GM21737 (cell line): Measurements from ENCODE around the gene MRPL44.

ENCODE experiments used
- ATAC-seq: cut with Tn5 transposase; IDR thresholded peaks from one replicate; pipeline ENCODE4 v1.9.1; 2021; ENCODE audit warnings: mild to moderate bottlenecking, moderate library complexity; ENCODE audit not compliant: unreplicated experiment

MRPL44 gene

GRCh38 chr2:223935459-223936125, 21.7 kb upstream of the MRPL44 start:
- no peak for ATAC-seq

DNA sequence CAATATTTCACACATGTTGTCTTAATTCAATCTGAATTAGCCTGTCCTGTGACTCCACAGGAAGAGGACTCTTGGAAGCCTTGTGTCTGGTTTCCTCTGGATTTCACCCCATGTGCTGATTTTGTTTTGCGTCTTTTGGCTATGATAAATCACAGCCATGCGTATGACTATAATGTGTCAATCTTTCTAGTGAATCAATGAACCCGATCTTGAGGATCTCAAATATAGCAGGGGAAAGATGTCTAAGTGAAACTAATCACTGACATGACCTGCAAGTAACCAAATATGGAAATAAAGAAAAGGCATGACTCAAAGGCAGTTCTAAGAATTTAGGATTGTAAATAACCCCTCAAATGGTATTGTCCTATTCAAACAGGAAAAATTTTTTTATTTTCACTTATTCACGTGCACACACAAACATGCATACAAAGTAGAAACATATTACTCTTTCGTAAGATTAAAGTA, 20.4 kb upstream of the MRPL44 start:
- no peak for ATAC-seq

DNA sequence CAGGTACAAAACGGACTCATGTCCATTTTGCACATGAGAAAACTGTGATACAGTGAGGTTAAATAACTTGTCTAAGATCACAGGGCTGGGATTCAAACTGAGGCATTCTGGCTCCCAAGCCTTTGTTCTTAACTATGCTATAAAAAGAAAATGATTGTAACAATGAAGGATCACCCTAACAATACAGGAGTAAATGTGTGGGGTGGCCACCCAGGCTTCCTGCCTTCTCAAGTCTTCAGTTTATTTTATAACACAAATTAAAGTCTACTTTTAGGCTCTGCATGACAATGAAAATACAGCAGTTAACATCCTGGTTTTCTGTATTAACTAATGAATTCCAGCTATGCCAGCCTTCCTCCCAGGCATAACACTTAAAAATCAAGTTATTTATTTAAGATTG, 19.7 kb upstream of the MRPL44 start:
- no peak for ATAC-seq

DNA sequence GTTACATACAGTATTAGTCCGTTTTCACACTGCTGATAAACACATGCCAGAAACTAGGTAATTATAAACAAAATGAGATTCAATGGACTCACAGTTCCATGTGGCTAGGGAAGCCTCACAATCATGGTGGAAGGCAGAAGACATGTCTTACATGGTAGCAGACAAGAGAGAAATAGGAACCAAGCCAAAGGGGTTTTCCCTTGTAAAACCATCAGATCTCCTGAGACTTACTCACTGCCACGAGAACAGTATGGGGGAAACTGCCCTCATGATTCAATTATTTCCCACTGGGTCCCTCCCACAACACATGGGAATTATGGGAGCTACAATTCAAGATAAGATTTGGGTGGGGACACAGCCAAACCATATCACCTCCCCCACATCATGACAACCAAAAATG, 17.8 kb upstream of the MRPL44 start:
- peak; percentile 31 for ATAC-seq

DNA sequence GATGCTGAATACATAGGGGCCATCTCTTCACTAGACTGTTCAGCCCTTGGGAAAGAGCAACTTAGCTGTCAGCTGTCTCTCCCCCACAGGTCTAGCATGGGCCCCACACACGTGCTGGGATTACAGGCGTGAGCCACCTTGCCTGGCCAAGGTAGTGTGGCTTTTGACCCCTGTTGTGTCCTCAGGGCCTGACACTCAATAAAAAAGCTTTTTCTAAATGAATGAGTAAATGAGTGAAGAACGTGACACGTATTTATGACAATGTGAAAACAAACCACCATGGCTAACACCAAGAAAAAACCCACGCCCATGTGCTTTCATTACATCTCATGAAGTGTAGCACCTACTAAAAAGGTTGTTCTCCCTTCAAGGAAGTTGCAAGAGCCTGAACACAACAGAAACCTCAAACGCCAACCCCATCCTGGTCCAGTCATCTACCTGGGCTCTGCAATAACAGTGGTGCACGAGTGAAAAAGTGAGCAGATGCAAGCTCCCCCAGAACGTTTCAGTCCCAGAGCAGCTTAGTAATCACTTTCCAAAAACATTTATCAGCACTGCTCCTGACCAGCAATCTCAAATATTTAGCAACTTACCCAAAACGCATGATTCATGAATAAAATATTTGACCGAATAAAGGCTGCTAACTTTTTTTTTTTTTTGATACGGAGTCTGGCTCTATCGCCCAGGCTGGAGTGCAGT, 15.5 kb upstream of the MRPL44 start:
- peak; percentile 34 for ATAC-seq

DNA sequence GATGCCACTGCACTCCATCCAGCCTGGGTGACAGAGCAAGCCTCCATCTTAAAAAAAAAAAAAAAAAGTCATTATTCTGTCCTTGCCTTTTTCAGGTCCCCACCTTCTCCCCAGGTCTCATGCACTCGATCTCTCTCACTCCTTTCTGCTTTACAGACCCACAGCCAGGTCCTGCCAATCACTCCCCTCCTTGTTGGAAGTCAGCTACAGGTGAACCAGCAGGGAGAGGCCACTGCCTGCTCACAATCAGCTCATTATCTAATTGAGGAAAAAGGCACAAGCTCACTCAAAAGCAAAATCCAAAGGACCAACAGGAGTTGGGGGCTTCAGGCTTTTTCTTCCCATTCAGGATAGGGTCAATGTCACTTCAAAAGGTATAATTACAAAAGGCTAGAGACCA, 14.1 kb upstream of the MRPL44 start:
- ATAC-seq = no peak

- no peak for ATAC-seq
These were observed 13.7 kb upstream of the MRPL44 start for GRCh38 chr2:223943561-223944008.

GRCh38 chr2:223944166-223944702, 13.0 kb upstream of the MRPL44 start:
- no peak for ATAC-seq

GRCh38 chr2:223944703-223945531, 12.3 kb upstream of the MRPL44 start, which contains the start of gene WDFY1:
Gene WDFY1, minus strand, starts transcription at chr2:223945335. Its CDS starts 51 bp downstream, at chr2:223945284.
- peak; percentile 84 for ATAC-seq

GRCh38 chr2:223945755-223946154, 11.5 kb upstream of the MRPL44 start:
- ATAC-seq = no peak

- no peak for ATAC-seq
These were observed 9.5 kb upstream of the MRPL44 start for GRCh38 chr2:223947711-223948205.

GRCh38 chr2:223949241-223949840, 7.9 kb upstream of the MRPL44 start:
- no peak for ATAC-seq

DNA sequence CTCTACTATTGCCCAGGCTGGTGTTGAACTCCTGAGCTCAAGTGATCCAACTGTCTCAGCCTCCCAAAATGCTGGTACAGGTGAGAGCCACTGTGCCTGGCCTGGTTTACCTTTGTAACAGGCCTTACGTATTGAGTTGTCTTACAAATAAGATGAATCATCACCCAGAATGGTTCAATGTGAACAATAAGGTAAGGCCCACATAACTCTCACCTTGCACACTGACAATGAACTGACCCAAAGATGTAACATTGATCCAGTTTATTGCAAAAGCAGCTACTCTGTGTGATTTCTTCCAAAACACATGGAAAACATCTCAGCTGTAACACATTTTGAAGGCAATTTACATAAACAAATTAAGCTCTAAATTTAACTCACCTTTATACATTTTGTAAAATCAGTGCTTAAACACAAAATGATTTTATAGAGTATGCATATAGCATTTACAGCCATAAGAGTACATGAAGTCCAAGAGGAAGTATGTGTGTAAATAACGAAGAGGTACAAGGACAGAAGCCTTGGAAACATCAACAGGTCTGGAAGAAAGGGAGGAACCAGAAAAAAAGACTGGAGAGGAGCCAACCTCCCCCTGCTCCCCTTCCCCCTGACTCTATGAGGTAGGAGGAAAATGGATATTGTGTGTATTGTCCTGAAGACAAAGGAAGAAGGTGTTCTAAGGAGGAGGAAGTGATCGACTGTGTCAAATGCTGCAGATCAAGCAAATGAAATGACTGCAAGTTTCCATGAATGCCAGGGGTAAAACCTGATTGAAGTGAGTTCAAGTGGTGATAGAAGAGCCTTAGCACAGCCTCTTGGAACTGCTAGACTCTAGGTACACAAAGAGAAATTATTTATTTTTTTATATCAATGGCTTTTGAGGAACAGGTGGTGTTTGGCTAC, 6.6 kb upstream of the MRPL44 start:
- ATAC-seq = no peak

DNA sequence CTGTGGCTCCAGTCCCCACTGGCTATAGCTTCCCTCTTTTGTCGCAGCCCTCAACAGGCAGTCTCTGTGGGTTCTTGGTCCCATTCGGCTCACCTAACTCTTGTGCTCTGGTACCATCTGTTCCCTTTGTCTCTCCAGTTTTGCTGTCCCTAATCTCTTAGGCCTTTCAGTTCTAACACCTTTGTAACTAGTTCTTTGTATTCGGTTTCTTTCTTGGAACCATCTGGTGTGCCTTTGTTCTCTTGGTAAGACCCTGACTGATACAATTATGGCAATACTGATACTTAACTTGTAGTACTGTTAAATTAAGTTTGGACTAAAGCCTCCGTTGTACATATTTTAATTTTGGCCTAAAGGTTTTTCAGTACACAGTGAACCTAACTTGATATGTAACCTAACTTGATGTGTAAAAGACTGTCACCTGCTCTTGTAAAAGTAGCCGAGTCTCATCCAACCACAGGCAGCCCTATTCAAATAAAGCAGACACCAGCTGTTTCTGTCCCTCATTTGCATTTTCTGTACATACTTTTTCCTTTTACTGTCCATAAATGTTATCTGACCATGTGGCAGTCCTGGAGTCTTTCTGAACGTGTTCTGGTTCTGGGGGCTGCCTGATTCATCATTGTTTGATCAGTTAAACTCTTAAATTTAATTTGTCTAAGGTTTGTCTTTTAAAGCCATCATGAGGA, 4.8 kb upstream of the MRPL44 start:
- ATAC-seq = peak; percentile 42

GRCh38 chr2:223954401-223954800, 2.9 kb upstream of the MRPL44 start:
- no peak for ATAC-seq

DNA sequence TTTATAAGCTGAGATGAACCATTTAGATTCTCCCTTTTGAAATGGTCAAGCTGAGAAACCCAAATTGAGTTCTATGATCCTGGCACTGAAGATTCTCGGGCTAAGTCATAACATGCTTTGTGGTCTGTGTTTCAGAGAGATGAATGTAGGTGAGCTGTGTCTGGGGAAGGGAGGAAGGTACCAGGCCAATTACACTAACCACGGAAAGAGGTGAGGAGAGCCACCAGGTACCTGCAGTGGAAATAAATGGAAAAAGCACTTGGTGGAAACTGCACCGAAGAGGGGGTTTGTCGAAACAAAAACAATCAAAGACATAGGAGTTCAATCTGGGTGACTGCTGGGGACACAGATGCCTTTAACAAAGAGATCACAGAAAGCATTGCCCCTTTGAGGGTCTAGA, 963 bp upstream of the MRPL44 start:
- ATAC-seq = no peak

DNA sequence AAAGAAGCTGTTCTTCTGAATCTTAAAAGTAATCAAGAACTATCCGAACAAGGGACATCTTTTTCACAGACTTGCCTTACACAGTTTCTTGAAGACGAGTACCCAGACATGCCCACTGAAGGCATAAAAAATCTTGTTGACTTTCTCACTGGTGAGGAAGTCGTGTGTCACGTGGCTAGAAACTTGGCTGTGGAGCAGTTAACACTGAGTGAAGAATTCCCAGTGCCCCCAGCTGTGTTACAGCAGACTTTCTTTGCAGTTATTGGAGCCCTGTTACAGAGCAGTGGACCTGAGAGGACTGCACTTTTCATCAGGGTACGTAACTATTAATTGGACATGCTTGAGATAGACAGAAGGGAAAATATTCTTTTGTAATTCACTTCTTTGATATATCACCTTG, 2.4 kb downstream of the MRPL44 start:
- ATAC-seq = no peak

GRCh38 chr2:223967981-223968380, 10.7 kb downstream of the MRPL44 start:
- ATAC-seq = no peak

GRCh38 chr2:223969315-223969714, 12.1 kb downstream of the MRPL44 start:
- no peak for ATAC-seq
